ENCODE measurements around the gene DUSP1. TPM values are rescaled to one million over a fixed set of nuclear protein-coding genes. Genes with fewer than 3 reads are reported as not detected.

The DUSP1 gene
- total and polyA plus RNA-seq, 2 of the 13 experiments (the other 11 are each of a cell fraction or from before 2014, with no cell fraction given) = 27.1 to 55.5 TPM

DNA sequence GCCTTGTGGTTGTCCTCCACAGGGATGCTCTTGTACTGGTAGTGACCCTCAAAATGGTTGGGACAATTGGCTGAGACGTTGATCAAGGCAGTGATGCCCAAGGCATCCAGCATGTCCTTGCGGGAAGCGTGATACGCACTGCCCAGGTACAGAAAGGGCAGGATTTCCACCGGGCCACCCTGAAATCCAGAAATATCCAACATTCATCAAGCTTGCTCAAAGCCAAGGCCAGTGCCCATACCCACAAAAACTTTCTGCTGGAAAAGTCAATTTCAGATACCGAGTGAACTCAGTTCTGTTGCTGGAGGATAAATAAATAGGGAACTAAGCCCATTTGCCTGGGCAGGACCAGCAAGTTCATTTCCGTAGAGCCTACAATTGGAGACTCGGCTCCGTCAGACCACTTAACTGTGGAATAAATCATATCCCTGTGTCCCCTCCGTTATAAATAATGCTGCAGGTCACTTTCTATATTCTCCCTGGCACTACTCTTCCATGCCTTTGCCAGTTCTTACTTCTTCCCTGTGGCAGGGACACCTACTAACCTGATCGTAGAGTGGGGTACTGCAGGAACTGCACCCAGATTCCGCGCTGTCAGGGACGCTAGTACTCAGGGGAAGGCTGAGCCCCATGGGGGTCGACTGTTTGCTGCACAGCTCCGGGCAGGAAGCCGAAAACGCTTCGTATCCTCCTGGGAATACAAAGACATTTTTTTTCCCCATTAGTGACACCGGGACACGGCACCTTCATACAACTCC, 1.2 kb downstream of the DUSP1 start (continued):
- TF ChIP-seq NFIB (CRISPR knock-in tag; IDR thresholded peaks at IDR 0.05; ENCODE audit: borderline replicate concordance) (no peak), SP4 (CRISPR knock-in tag; IDR thresholded peaks at IDR 0.05) (no peak), ZNF383 (CRISPR knock-in tag; IDR thresholded peaks at IDR 0.05; ENCODE audit: borderline replicate concordance) (no peak), ZNF530 (CRISPR knock-in tag; IDR thresholded peaks at IDR 0.05; ENCODE audit: low read depth) (no peak)
- TF ChIP-seq, protein P1, sequence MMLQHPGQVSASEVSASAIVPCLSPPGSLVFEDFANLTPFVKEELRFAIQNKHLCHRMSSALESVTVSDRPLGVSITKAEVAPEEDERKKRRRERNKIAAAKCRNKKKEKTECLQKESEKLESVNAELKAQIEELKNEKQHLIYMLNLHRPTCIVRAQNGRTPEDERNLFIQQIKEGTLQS (CRISPR knock-in tag; IDR thresholded peaks at IDR 0.05) = no peak
- TF ChIP-seq, protein P2, sequence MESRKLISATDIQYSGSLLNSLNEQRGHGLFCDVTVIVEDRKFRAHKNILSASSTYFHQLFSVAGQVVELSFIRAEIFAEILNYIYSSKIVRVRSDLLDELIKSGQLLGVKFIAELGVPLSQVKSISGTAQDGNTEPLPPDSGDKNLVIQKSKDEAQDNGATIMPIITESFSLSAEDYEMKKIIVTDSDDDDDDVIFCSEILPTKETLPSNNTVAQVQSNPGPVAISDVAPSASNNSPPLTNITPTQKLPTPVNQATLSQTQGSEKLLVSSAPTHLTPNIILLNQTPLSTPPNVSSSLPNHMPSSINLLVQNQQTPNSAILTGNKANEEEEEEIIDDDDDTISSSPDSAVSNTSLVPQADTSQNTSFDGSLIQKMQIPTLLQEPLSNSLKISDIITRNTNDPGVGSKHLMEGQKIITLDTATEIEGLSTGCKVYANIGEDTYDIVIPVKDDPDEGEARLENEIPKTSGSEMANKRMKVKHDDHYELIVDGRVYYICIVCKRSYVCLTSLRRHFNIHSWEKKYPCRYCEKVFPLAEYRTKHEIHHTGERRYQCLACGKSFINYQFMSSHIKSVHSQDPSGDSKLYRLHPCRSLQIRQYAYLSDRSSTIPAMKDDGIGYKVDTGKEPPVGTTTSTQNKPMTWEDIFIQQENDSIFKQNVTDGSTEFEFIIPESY (CRISPR knock-in tag; IDR thresholded peaks at IDR 0.05) = peak; percentile 17; the same call in 1 of the 2 replicates
- TF ChIP-seq, protein P3, sequence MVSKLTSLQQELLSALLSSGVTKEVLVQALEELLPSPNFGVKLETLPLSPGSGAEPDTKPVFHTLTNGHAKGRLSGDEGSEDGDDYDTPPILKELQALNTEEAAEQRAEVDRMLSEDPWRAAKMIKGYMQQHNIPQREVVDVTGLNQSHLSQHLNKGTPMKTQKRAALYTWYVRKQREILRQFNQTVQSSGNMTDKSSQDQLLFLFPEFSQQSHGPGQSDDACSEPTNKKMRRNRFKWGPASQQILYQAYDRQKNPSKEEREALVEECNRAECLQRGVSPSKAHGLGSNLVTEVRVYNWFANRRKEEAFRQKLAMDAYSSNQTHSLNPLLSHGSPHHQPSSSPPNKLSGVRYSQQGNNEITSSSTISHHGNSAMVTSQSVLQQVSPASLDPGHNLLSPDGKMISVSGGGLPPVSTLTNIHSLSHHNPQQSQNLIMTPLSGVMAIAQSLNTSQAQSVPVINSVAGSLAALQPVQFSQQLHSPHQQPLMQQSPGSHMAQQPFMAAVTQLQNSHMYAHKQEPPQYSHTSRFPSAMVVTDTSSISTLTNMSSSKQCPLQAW (CRISPR knock-in tag; IDR thresholded peaks at IDR 0.05) = peak; percentile 47; the same call in 1 of the 2 replicates

DNA sequence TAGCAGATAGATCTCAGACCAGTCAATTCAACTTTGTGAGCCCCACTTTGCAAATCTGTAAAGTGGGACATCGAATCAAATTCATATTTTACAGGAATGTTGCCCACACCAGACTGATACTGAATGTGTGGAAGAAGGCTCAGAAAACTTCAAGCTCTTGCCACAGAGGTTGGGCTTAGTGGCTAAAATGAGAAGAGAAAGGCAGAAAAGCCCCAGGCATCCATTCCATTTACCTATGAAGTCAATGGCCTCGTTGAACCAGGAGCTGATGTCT, 1.7 kb downstream of the DUSP1 start:
- no peaks in the 10 kb centered on the region; a peak in 1 of 5 replicates for H3K27me3 ChIP-seq (ENCODE audit: control insufficient read depth in 1 of 2, insufficient read depth in 2 of 2, low read length in 2 of 2)
- ChIA-PET POLR2A (interaction anchor here (1.2 to 17.1 kb wide), 9 partner anchors 10 to 90 kb away, joined by 3 to 425 read pairs (median 50); partner anchors contain the start of gene ERGIC1), CTCF (ENCODE audit: low intra/inter-chr PET ratio, low total read pairs) (interaction anchor here (1.9 kb wide), 1 partner anchor 53 kb away, joined by 6 read pairs; no protein-coding TSS in a partner anchor)
- H2AFZ ChIP-seq (ENCODE audit: low read length) = no peak overlapping the region
- DNase-seq (ENCODE audit: low spot score) (no peak), ATAC-seq (no peak), FAIRE-seq (peak; percentile 23)
- H3K9ac ChIP-seq (ENCODE audit: insufficient read depth, low read depth, low read length) = peak overlapping the region; percentile 99
- H3K4me3 ChIP-seq (replicated peaks in 1 of 3; ENCODE audit: insufficient read depth in 1 of 3, low read depth in 2 of 3, low read length in 3 of 3) = peak overlapping the region; percentile 90 to 94 (median 92)
- H3K27ac ChIP-seq (ENCODE audit: extremely low read length, insufficient read depth, low read length) = peak overlapping the region; percentile 98
- peak overlapping the region; percentile 94 for H3K4me2 ChIP-seq (ENCODE audit: low read depth, low read length)
- H4K20me1 ChIP-seq (ENCODE audit: insufficient read depth, low read length) = peaks cover 44% of the 10 kb centered on the region
- BruUV-seq (replicated peaks) = no TSS peak
- H3K79me2 ChIP-seq (ENCODE audit: insufficient read depth, low read length) = peaks cover 35% of the 10 kb centered on the region
- H3K4me1 ChIP-seq (ENCODE audit: insufficient read depth, low read length) = peaks cover 77% of the 10 kb centered on the region
- WGBS (ENCODE audit: low lambda C conversion rate) = 88% methylated on average over 1 of the region's 2 CpGs
- in situ Hi-C loops (cut with HindIII; ENCODE audit: extremely low pct_ligation_motif_present, low pct_unique_long_range_greater_than_20kb) = loop anchor here (5.0 kb wide), 1 partner anchor 37 kb away; no protein-coding TSS in a partner anchor
- peaks cover 6 to 27% of the 10 kb centered on the region in 2 experiments for H3K36me3 ChIP-seq (replicated peaks in 1 of 2; ENCODE audit: control insufficient read depth in 1 of 2, insufficient read depth in 2 of 2, low read length in 2 of 2)
- intact Hi-C loops (cut with micrococcal nuclease; ENCODE audit: unreplicated experiment) = no loop called here
- no peaks in the 10 kb centered on the region for H3K9me3 ChIP-seq (ENCODE audit: low read length)
- TF ChIP-seq ZFP82 (CRISPR knock-in tag; IDR thresholded peaks at IDR 0.05; ENCODE audit: borderline replicate concordance) = 0 out of 2 replicates have a peak, but pooled peaks have one; percentile 34
- TF ChIP-seq ZFP36L1 (CRISPR knock-in tag; IDR thresholded peaks at IDR 0.05) = 0 out of 2 replicates have a peak, but pooled peaks have one; percentile 11
- no peak for TF ChIP-seq RNF2 (conservative IDR thresholded peaks at IDR 0.05; ENCODE audit: low read depth)
- TF ChIP-seq RBFOX2 (IDR thresholded peaks at IDR 0.05; ENCODE audit: low read depth, low read length) = peak; percentile 57; the same call in 1 of the 2 replicates
